Glutamatergic neuron (in vitro differentiated cells): Measurements from ENCODE around the gene ADAMTS17. TPM values are rescaled to one million over a fixed set of nuclear protein-coding genes. Genes with fewer than 3 reads are reported as not detected.

ENCODE experiments used
- DNase-seq: peaks from one replicate; pipeline ENCODE4 v3.0.0; 2022
- H3K27ac Mint-ChIP-seq: one replicate; pipeline ENCODE4 v1.8.0; 2020; ENCODE audit warnings: mild to moderate bottlenecking, mixed read lengths, inconsistent platforms; ENCODE audit not compliant: unreplicated experiment
- H3K27me3 Mint-ChIP-seq: one replicate; pipeline ENCODE4 v1.8.0; 2020; ENCODE audit warnings: mild to moderate bottlenecking, moderate library complexity, mixed read lengths, inconsistent platforms; ENCODE audit not compliant: unreplicated experiment
- H3K36me3 Mint-ChIP-seq: one replicate; pipeline ENCODE4 v1.8.0; 2020; ENCODE audit warnings: mild to moderate bottlenecking, mixed read lengths, inconsistent platforms; ENCODE audit not compliant: unreplicated experiment
- H3K4me1 Mint-ChIP-seq: one replicate; pipeline ENCODE4 v1.8.0; 2020; ENCODE audit warnings: mild to moderate bottlenecking, low read depth, mixed read lengths, inconsistent platforms; ENCODE audit not compliant: unreplicated experiment
- H3K4me3 Mint-ChIP-seq: one replicate; pipeline ENCODE4 v1.8.0; 2020; ENCODE audit warnings: mild to moderate bottlenecking, mixed read lengths, inconsistent platforms; ENCODE audit not compliant: unreplicated experiment
- H3K9me3 Mint-ChIP-seq: one replicate; pipeline ENCODE4 v1.8.0; 2020; ENCODE audit warnings: mild to moderate bottlenecking, moderate library complexity, mixed read lengths, inconsistent platforms; ENCODE audit not compliant: unreplicated experiment
- CTCF ChIP-seq: fragments of 200-600 bp; sonication (generic); IDR thresholded peaks from one replicate; pipeline ENCODE4 v1.5.0; 2021; ENCODE audit not compliant: partially characterized antibody, unreplicated experiment
- total RNA-seq: library from RNA; stranded (reverse); fragmentation: NEBNext Ultra II Directional; extraction: Animal tissue kit (Norgen Biotek cat#: 25700); gene quantifications from one replicate; pipeline ENCODE4 v1.2.1, GENCODE V29; 2021; ENCODE audit not compliant: unreplicated experiment

ADAMTS17 gene
- total RNA-seq, 1 donor from 2014 or later: 6.8 TPM

- no peak overlapping the region for H3K27ac Mint-ChIP-seq
- peaks cover 3% of the 10 kb centered on the region for H3K27me3 Mint-ChIP-seq
- no peaks in the 10 kb centered on the region for H3K4me1 Mint-ChIP-seq
- peaks cover 6% of the 10 kb centered on the region for H3K36me3 Mint-ChIP-seq
- no peak for TF ChIP-seq CTCF
- DNase-seq: no peak
- no peak overlapping the region for H3K4me3 Mint-ChIP-seq
- peaks cover 3% of the 10 kb centered on the region for H3K9me3 Mint-ChIP-seq
Measured at GRCh38 chr15:100170291-100171210, 171.2 kb downstream of the ADAMTS17 start.

GRCh38 chr15:100169615-100170290, 172.0 kb downstream of the ADAMTS17 start:
- peaks cover 3% of the 10 kb centered on the region for H3K27me3 Mint-ChIP-seq
- H3K9me3 Mint-ChIP-seq: peaks cover 3% of the 10 kb centered on the region
- H3K4me3 Mint-ChIP-seq: no peak overlapping the region
- DNase-seq: no peak
- H3K27ac Mint-ChIP-seq: no peak overlapping the region
- no peak for TF ChIP-seq CTCF
- H3K36me3 Mint-ChIP-seq: peaks cover 4% of the 10 kb centered on the region
- no peaks in the 10 kb centered on the region for H3K4me1 Mint-ChIP-seq

GRCh38 chr15:100168787-100169186, 173.0 kb downstream of the ADAMTS17 start:
- H3K27me3 Mint-ChIP-seq: peaks cover 3% of the 10 kb centered on the region
- no peak overlapping the region for H3K27ac Mint-ChIP-seq
- no peaks in the 10 kb centered on the region for H3K4me1 Mint-ChIP-seq
- H3K9me3 Mint-ChIP-seq: peaks cover 3% of the 10 kb centered on the region
- no peak for TF ChIP-seq CTCF
- H3K36me3 Mint-ChIP-seq: peaks cover 4% of the 10 kb centered on the region
- H3K4me3 Mint-ChIP-seq: no peak overlapping the region
- no peak for DNase-seq

- no peak for DNase-seq
- no peaks in the 10 kb centered on the region for H3K4me1 Mint-ChIP-seq
- H3K27ac Mint-ChIP-seq: no peak overlapping the region
- no peak for TF ChIP-seq CTCF
- peaks cover 3% of the 10 kb centered on the region for H3K27me3 Mint-ChIP-seq
- peaks cover 3% of the 10 kb centered on the region for H3K9me3 Mint-ChIP-seq
- H3K4me3 Mint-ChIP-seq: no peak overlapping the region
- peaks cover 4% of the 10 kb centered on the region for H3K36me3 Mint-ChIP-seq
Measured at GRCh38 chr15:100167884-100168375, 173.8 kb downstream of the ADAMTS17 start.

GRCh38 chr15:100166313-100166712, 175.5 kb downstream of the ADAMTS17 start:
- Mint-ChIP-seq H3K36me3 (no peaks in the 10 kb centered on the region), H3K4me1 (no peaks in the 10 kb centered on the region), H3K4me3 (no peak overlapping the region), H3K9me3 (peaks cover 3% of the 10 kb centered on the region), H3K27me3 (peaks cover 3% of the 10 kb centered on the region), H3K27ac (no peak overlapping the region)
- DNase-seq: no peak
- TF ChIP-seq CTCF: no peak
